RWPE1 (cell line): ENCODE measurements around the gene DEFB108B.
A peak's percentile ranks its signal among the peaks of the same experiment; 100 is the strongest.
"Not testable (repeated sequence)": the region's sequence is repeated elsewhere in the genome, so short reads cannot be mapped to it uniquely, and the experiment has no call there.

ENCODE experiments used
- CTCF ChIA-PET: fragments of 350-600 bp; sonication (Branson Sonifier 250); formaldehyde crosslinking; extraction: SDS; loops from one replicate; lab custom pipeline; 2021; lab: Yijun Ruan, JAX
- POLR2A ChIA-PET: fragments of 400-600 bp; formaldehyde crosslinking; extraction: SDS; loops from one replicate; lab custom pipeline; 2020; ENCODE audit warnings: antibody characterized with exemption; ENCODE audit not compliant: low non-redundant PET; lab: Yijun Ruan, JAX
- DNase-seq: peaks from one replicate; pipeline ENCODE4 v3.0.0; 2012; ENCODE audit warnings: low spot score
- H3K27ac ChIP-seq: fragments of 450-650 bp; 2 replicates; pipeline ENCODE4 v1.5.1; 2017
- CTCF ChIP-seq: fragments of 450-650 bp; conservative IDR thresholded peaks from 2 replicates; pipeline ENCODE4 v1.5.1; 2017; ENCODE audit warnings: low read depth, mild to moderate bottlenecking

DEFB108B gene

GRCh38 chr11:71832811-71833210 is at the start of gene DEFB108B:
TSS of gene DEFB108B (plus strand) at chr11:71833200. CDS start at chr11:71833200, 0 bp downstream.
- H3K27ac ChIP-seq, POLR2A ChIA-PET, DNase-seq, CTCF ChIA-PET: not testable (repeated sequence)

- POLR2A ChIA-PET, CTCF ChIA-PET: not testable (repeated sequence)
- H3K27ac ChIP-seq: peak overlapping the region; percentile 77
- DNase-seq: peak; percentile 62
These were observed 46.7 kb upstream of the DEFB108B start for GRCh38 chr11:71786114-71786847.

- DNase-seq, CTCF ChIA-PET, POLR2A ChIA-PET: not testable (repeated sequence)
- H3K27ac ChIP-seq: peak overlapping the region; percentile 77
These were observed 46.2 kb upstream of the DEFB108B start for GRCh38 chr11:71786848-71787097.

- ChIA-PET CTCF (no interaction called here), POLR2A (no interaction called here)
- DNase-seq: peak; percentile 91
- TF ChIP-seq CTCF: no peak
- peak overlapping the region; percentile 77 for H3K27ac ChIP-seq
These were observed 45.7 kb upstream of the DEFB108B start for GRCh38 chr11:71787098-71787823.

GRCh38 chr11:71787824-71788454 is 45.1 kb upstream of the DEFB108B start:
- DNase-seq, POLR2A ChIA-PET, CTCF ChIA-PET: not testable (repeated sequence)
- H3K27ac ChIP-seq: peak overlapping the region; percentile 77

- H3K27ac ChIP-seq: peak overlapping the region; percentile 77; the same call in 1 of the 2 replicates
- CTCF ChIA-PET, DNase-seq, POLR2A ChIA-PET: not testable (repeated sequence)
These were observed 43.4 kb upstream of the DEFB108B start for GRCh38 chr11:71789444-71790196.

GRCh38 chr11:71791111-71791510 is 41.9 kb upstream of the DEFB108B start:
- POLR2A ChIA-PET, DNase-seq, CTCF ChIA-PET, H3K27ac ChIP-seq: not testable (repeated sequence)

- CTCF ChIA-PET: interaction anchor here (0.7 kb wide), 2 partner anchors 224 to 654 kb away, joined by 3 read pairs; no protein-coding TSS in a partner anchor
- POLR2A ChIA-PET, H3K27ac ChIP-seq, DNase-seq: not testable (repeated sequence)
- peak; percentile 38 for TF ChIP-seq CTCF
These were observed 40.3 kb upstream of the DEFB108B start for GRCh38 chr11:71792621-71793235.

- CTCF ChIA-PET: interaction anchor here (0.6 kb wide), 1 partner anchor 82 kb away, joined by 3 read pairs; no protein-coding TSS in a partner anchor
- POLR2A ChIA-PET: not testable (repeated sequence)
These were observed 38.5 kb upstream of the DEFB108B start for GRCh38 chr11:71794386-71795040.

GRCh38 chr11:71795236-71795635 is 37.8 kb upstream of the DEFB108B start:
- H3K27ac ChIP-seq, DNase-seq, POLR2A ChIA-PET: not testable (repeated sequence)
- CTCF ChIA-PET: interaction anchor here (0.6 kb wide), 2 partner anchors 12 to 81 kb away, joined by 3 read pairs; no protein-coding TSS in a partner anchor

More at GRCh38 chr11:71794386-71795040, 38.5 kb upstream of the DEFB108B start:
- peak overlapping the region; percentile 54 for H3K27ac ChIP-seq
- DNase-seq: not testable (repeated sequence)

- H3K27ac ChIP-seq, POLR2A ChIA-PET, DNase-seq: not testable (repeated sequence)
- CTCF ChIA-PET: interaction anchor here (0.7 kb wide), 1 partner anchor 17 kb away, joined by 6 read pairs; no protein-coding TSS in a partner anchor
These were observed 37.0 kb upstream of the DEFB108B start for GRCh38 chr11:71796016-71796415.

- POLR2A ChIA-PET, H3K27ac ChIP-seq, DNase-seq, CTCF ChIA-PET: not testable (repeated sequence)
These were observed 36.2 kb upstream of the DEFB108B start for GRCh38 chr11:71796781-71797180.

- H3K27ac ChIP-seq, POLR2A ChIA-PET, DNase-seq: not testable (repeated sequence)
- CTCF ChIA-PET: interaction anchor here (0.6 to 0.8 kb wide), 2 partner anchors 124 to 133 kb away, joined by 3 read pairs; no protein-coding TSS in a partner anchor
These were observed 33.4 kb upstream of the DEFB108B start for GRCh38 chr11:71799556-71800128.
